Sigmoid colon (tissue), 4 donors: ENCODE data around the gene MEIOB.

ENCODE experiments used
- CTCF ChIP-seq, 4 experiments: fragments of 450-650 bp in 3 of 4; fragments of 200-600 bp in 1 of 4; IDR thresholded peaks; one replicate each; pipeline ENCODE4 v1.5.1; 2016 to 2019; ENCODE audit warnings: antibody characterized with exemption in 4 of 4, mild to moderate bottlenecking in 3 of 4, moderate library complexity in 2 of 4
- POLR2A ChIP-seq, 2 donors: fragments of 450-650 bp; IDR thresholded peaks; one replicate each; pipeline ENCODE4 v1.6.1; 2016; ENCODE audit warnings: antibody characterized with exemption in 2 of 2, mild to moderate bottlenecking in 2 of 2, moderate library complexity in 2 of 2
- POLR2AphosphoS5 ChIP-seq, 4 donors: sonication (generic); formaldehyde crosslinking; IDR thresholded peaks; one replicate each; pipeline ENCODE4 v1.6.1; 2017; ENCODE audit warnings: antibody characterized with exemption in 4 of 4

GRCh38 chr16:1895068-1895467 is 23.1 kb upstream of the MEIOB start:
- TF ChIP-seq POLR2A (IDR thresholded peaks at IDR 0.05) = no peak
- TF ChIP-seq CTCF (IDR thresholded peaks at IDR 0.05) = no peak
- TF ChIP-seq POLR2AphosphoS5 (IDR thresholded peaks at IDR 0.05) = no peak
